H1 (cell line): Measurements from ENCODE around the gene TBCA. TPM values are rescaled to one million over a fixed set of nuclear protein-coding genes. Genes with fewer than 3 reads are reported as not detected.

Experiments
- CREB1 ChIP-seq: IDR thresholded peaks from 2 replicates; pipeline ENCODE4 v1.6.1; 2012; ENCODE audit warnings: inconsistent platforms
- EZH2 ChIP-seq: fragments of 200-600 bp; sonication (generic); IDR thresholded peaks from 2 replicates; pipeline ENCODE4 v1.7.1; 2012; ENCODE audit warnings: low read depth, mild to moderate bottlenecking, moderate library complexity, low read length, inconsistent platforms; ENCODE audit not compliant: severe bottlenecking
- HDAC2 ChIP-seq, 2 experiments: fragments of 300-600 bp in 1 of 2; sonication (generic) in 1 of 2; IDR thresholded peaks; 2 replicates each; pipeline ENCODE4 v1.6.1; 2011 to 2012; ENCODE audit warnings: low read depth in 2 of 2, low read length in 2 of 2, mild to moderate bottlenecking in 2 of 2, moderate library complexity in 2 of 2, borderline replicate concordance in 1 of 2, inconsistent platforms in 1 of 2
- HDAC6 ChIP-seq: IDR thresholded peaks from one replicate; pipeline ENCODE4 v1.7.1; 2012; ENCODE audit warnings: low read depth, mild to moderate bottlenecking, inconsistent platforms, low read length, moderate library complexity
- SIRT6 ChIP-seq: IDR thresholded peaks from one replicate; pipeline ENCODE4 v1.7.1; 2012; ENCODE audit warnings: low read length, inconsistent platforms
- polyA plus RNA-seq, 7 experiments: library from polyadenylated mRNA; depleted of rRNA in 3 of 7; stranded (reverse) in 5 of 7; unstranded in 2 of 7; fragments of >200 nt in 5 of 7; fragments of 200-250 nt in 2 of 7; gene quantifications; 1 replicate in 5 of 7; 2 replicates in 1 of 7; 4 replicates in 1 of 7; pipeline versions ENCODE4 v1.2.1 to v1.2.3, GENCODE V29; 2011 to 2013; ENCODE audit warnings: missing spikeins in 2 of 7, mixed read lengths in 2 of 7
- total RNA-seq: library from RNA; stranded (reverse); fragmentation: NEBNext Ultra II Directional; extraction: Animal tissue kit (Norgen Biotek cat#: 25700); gene quantifications from 2 replicates; pipeline ENCODE4 v1.2.1, GENCODE V29; 2021
- TF ChIP-seq, protein P1 (sequence below): IDR thresholded peaks from 2 replicates; pipeline ENCODE4 v1.6.1; 2012; ENCODE audit warnings: inconsistent platforms

The TBCA gene
- total and polyA plus RNA-seq, 2 of the 8 experiments (the other 6 are each of a cell fraction or from before 2014, with no cell fraction given), result 55.7 to 320 TPM

DNA sequence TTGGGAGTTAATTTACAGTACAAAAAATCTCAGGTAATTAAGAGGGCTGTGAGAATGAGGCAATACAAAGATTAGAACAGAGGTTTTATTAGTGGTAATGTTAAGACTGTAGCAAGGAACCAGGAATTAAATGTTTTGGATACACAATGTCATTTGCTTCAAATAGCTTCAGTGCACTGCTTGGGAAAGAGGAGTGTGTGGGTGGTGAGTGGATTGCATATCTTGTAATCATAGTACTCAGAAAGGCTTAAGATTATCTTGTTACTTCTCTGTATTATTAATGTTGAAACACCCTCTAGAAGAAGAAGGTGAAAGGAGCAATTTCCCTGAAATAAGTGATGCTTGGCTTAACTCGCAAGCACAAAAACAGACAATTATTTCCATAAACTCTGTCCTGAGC, 21.0 kb upstream of the TBCA start (continued):
- TF ChIP-seq, protein P1, sequence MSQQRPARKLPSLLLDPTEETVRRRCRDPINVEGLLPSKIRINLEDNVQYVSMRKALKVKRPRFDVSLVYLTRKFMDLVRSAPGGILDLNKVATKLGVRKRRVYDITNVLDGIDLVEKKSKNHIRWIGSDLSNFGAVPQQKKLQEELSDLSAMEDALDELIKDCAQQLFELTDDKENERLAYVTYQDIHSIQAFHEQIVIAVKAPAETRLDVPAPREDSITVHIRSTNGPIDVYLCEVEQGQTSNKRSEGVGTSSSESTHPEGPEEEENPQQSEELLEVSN, result no peak
- TF ChIP-seq EZH2 (no peak), CREB1 (no peak), HDAC2 (IDR thresholded peaks at IDR 0.05; ENCODE audit: borderline replicate concordance in 1 of 2, low read depth in 2 of 2, low read length in 2 of 2) (no peak), SIRT6 (no peak), HDAC6 (no peak)
